Measurements from ENCODE around the gene SMAD2.

The SMAD2 gene

DNA sequence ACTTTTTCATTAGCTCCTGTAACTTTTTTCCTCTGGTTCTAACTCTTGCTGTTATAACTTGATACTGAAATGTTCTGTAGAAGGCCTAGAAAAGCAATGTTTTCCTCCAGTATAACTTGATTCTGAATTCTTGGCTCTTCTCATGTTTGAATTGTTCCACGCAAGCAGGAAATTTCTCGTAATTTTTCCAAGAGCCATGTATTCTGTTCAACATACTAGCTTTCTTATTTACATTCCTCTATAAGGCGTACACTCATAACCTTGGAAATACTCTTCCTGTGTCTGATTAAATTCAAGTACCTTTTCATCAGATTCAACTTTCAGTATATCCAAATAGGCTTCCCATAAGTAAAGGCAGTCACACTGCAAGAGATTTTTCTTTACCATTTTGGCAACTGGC, 109.1 kb downstream of the SMAD2 start:
- DNase-seq: no peak
- Mint-ChIP-seq H3K4me3 (no peak overlapping the region), H3K27ac (peak overlapping the region; percentile 5), H3K36me3 (ENCODE audit: low read depth) (peaks cover 41% of the 10 kb centered on the region), H3K27me3 (ENCODE audit: low read depth, poor library complexity) (no peaks in the 10 kb centered on the region), H3K4me1 (peaks cover 9% of the 10 kb centered on the region), H3K9me3 (peaks cover 5% of the 10 kb centered on the region)
- TF ChIP-seq, protein P1, sequence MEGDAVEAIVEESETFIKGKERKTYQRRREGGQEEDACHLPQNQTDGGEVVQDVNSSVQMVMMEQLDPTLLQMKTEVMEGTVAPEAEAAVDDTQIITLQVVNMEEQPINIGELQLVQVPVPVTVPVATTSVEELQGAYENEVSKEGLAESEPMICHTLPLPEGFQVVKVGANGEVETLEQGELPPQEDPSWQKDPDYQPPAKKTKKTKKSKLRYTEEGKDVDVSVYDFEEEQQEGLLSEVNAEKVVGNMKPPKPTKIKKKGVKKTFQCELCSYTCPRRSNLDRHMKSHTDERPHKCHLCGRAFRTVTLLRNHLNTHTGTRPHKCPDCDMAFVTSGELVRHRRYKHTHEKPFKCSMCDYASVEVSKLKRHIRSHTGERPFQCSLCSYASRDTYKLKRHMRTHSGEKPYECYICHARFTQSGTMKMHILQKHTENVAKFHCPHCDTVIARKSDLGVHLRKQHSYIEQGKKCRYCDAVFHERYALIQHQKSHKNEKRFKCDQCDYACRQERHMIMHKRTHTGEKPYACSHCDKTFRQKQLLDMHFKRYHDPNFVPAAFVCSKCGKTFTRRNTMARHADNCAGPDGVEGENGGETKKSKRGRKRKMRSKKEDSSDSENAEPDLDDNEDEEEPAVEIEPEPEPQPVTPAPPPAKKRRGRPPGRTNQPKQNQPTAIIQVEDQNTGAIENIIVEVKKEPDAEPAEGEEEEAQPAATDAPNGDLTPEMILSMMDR (IDR thresholded peaks at IDR 0.05): no peak

DNA sequence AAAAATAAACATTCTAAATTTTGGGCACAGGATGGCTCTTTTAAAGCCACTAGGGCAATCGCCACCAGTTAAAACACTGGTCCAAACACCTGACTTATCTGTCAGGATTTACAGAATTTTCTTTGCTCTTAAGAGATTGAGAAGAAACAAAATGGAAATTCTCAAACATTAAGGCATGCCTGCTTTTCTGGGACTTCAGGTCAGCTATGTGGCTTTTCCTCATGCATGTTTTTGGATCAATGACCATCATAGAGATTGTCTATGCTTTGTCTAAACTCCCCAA, 112.7 kb downstream of the SMAD2 start:
- TF ChIP-seq, protein P1 (IDR thresholded peaks at IDR 0.05): no peak
- H3K9me3 Mint-ChIP-seq: no peaks in the 10 kb centered on the region
- H3K27ac Mint-ChIP-seq: no peak overlapping the region
- H3K4me1 Mint-ChIP-seq: peaks cover 14% of the 10 kb centered on the region
- no peaks in the 10 kb centered on the region for H3K27me3 Mint-ChIP-seq (ENCODE audit: low read depth, poor library complexity)
- peaks cover 18% of the 10 kb centered on the region for H3K36me3 Mint-ChIP-seq (ENCODE audit: low read depth)
- DNase-seq: no peak
- H3K4me3 Mint-ChIP-seq: no peak overlapping the region

DNA sequence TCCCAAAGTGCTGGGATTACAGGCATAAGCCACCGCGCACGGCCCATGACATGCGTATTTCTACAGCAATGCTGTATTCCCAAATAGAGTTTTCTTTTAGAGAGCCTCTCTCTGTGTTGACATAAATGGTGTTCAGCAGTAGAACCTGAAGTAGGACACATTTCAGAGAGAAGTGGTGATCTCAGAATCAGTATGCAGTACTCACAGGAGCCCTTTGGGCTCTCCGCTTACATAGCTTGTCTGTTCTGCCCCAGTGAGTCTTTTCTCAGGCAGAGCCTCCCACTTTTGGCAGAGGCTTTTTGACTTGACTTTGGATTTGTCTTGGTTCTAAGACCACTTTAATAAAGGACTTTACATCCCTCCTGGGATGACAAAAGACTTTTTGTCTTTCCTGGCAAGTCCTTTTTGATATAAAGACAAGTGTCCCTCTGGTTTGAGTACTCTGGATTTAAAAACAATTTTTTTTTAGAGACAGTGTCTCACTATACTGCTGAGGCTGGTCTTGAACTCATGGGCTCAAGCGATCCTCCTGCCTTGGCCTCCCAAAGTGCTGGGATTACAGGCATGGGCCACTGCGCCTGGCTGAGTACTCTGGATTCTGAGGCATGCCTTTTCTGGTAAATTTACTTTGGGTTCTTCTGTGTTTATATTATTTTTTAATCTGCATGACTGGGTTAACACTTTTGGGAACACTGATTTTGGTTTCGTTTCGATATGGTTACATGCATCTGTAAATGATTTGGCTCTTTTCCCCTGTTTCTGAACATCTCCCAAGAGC, 113.3 kb downstream of the SMAD2 start:
- H3K36me3 Mint-ChIP-seq (ENCODE audit: low read depth): peaks cover 23% of the 10 kb centered on the region
- H3K27ac Mint-ChIP-seq: no peak overlapping the region
- no peaks in the 10 kb centered on the region for H3K27me3 Mint-ChIP-seq (ENCODE audit: low read depth, poor library complexity)
- H3K9me3 Mint-ChIP-seq: no peaks in the 10 kb centered on the region
- TF ChIP-seq, protein P1 (IDR thresholded peaks at IDR 0.05): no peak
- H3K4me1 Mint-ChIP-seq: peaks cover 14% of the 10 kb centered on the region
- H3K4me3 Mint-ChIP-seq: no peak overlapping the region
- no peak for DNase-seq

DNA sequence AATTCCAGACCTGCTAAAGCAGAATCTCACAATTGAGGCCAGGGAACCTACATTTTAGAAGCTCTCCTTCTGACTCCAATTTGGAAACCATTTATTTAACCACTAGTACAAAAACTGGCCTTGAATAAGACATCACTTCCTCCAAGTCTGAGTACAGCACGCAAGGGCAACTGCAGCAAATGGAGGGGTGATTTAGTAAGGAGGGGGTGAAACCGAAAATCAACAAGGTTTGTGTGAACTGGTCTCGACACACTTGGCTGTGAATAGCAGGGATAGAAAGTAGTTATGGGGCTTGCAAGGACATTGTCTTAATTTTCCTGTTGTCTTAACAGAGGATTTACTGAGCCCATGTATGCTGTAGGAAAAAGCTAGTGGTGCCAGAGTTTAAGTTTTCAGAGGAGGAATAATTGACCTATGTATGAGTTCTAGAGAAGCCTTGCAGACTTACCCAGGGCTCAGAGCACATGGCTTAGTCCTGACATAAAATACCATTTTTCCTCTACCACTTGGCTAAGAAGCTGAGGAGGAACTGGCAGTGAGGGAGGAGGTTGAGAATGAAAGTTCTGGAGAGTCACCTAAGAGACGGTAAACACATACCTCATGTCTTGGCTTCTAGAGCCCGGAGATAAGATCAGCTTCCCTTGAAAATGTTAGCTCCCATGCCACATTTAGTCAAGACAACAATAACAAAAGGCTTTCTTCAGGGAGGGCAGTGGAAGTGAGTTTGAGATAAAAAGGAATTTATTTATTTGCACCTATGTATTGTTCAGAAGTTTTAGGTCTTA, 114.8 kb downstream of the SMAD2 start:
- Mint-ChIP-seq H3K9me3 (peaks cover 4% of the 10 kb centered on the region), H3K4me1 (peaks cover 14% of the 10 kb centered on the region), H3K27ac (no peak overlapping the region), H3K27me3 (ENCODE audit: low read depth, poor library complexity) (no peaks in the 10 kb centered on the region), H3K4me3 (no peak overlapping the region), H3K36me3 (ENCODE audit: low read depth) (peaks cover 28% of the 10 kb centered on the region)
- no peak for DNase-seq
- TF ChIP-seq, protein P1 (IDR thresholded peaks at IDR 0.05): no peak

DNA sequence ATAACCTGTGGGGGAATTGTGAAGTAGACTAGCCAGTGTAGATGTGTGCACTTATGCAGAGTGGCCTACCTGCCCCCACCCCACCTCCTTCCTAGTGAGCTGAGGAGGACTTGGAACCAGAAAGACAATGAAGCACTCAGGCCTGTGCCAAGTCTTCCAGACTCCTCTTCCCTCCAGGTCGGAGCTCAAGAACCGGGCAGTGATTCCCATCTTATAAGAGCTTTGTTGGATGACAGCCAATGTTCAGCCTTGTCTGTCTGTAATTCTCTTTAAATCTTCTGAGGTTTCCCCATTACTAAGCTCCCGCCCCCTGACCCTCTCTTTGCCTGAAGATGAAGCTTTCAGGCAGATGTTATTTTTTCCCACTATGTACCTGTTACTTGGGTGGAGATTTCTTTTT, 121.0 kb downstream of the SMAD2 start:
- no peak for DNase-seq
- peaks cover 3% of the 10 kb centered on the region for H3K27me3 Mint-ChIP-seq (ENCODE audit: low read depth, poor library complexity)
- no peak overlapping the region for H3K4me3 Mint-ChIP-seq
- peaks cover 30% of the 10 kb centered on the region for H3K36me3 Mint-ChIP-seq (ENCODE audit: low read depth)
- H3K4me1 Mint-ChIP-seq: no peaks in the 10 kb centered on the region
- peak overlapping the region; percentile 5 for H3K27ac Mint-ChIP-seq
- TF ChIP-seq, protein P1 (IDR thresholded peaks at IDR 0.05): no peak
- peaks cover 13% of the 10 kb centered on the region for H3K9me3 Mint-ChIP-seq
